DND-41 (cell line): ENCODE data around the gene DTWD2.
"Not testable (repeated sequence)": the region's sequence is repeated elsewhere in the genome, so short reads cannot be mapped to it uniquely, and the experiment has no call there.

Experiments
- ATAC-seq: fragments of 200-7000 bp; cut with Tn5 transposase; 3 replicates; pipeline ENCODE4 v1.9.1; 2021; ENCODE audit warnings: low read depth; ENCODE audit not compliant: insufficient read depth
- DNase-seq: peaks from one replicate; pipeline ENCODE4 v3.0.0-alpha.2; 2020
- H2AFZ ChIP-seq: 2 replicates; pipeline ENCODE4 v1.6.0; 2012; ENCODE audit warnings: low read depth, low read length
- H3K27ac ChIP-seq: 2 replicates; pipeline ENCODE4 v1.5.1; 2012; ENCODE audit warnings: low read length, inconsistent platforms
- H3K27me3 ChIP-seq: fragments of 200-600 bp; sonication (generic); 2 replicates; pipeline ENCODE4 v1.6.0; 2012; ENCODE audit warnings: low read length, mild to moderate bottlenecking, inconsistent platforms; ENCODE audit not compliant: insufficient read depth, poor library complexity
- H3K36me3 ChIP-seq: 2 replicates; pipeline ENCODE4 v1.5.1; 2012; ENCODE audit warnings: low read length, inconsistent platforms; ENCODE audit not compliant: insufficient read depth
- H3K4me1 ChIP-seq: 2 replicates; pipeline ENCODE4 v1.5.1; 2012; ENCODE audit warnings: mild to moderate bottlenecking, low read length; ENCODE audit not compliant: insufficient read depth
- H3K4me2 ChIP-seq: 2 replicates; pipeline ENCODE4 v1.6.0; 2012; ENCODE audit warnings: mild to moderate bottlenecking, moderate library complexity, low read length, inconsistent platforms; ENCODE audit not compliant: insufficient read depth
- H3K4me3 ChIP-seq, 2 experiments: fragments of 200-600 bp in 1 of 2; shearing (Covaris generic) in 1 of 2; 2 replicates each; pipeline ENCODE4 v1.5.1; 2012 to 2016; ENCODE audit warnings: inconsistent platforms in 2 of 2, low read length in 2 of 2, mild to moderate bottlenecking in 2 of 2, low read depth in 1 of 2, moderate library complexity in 1 of 2
- H3K79me2 ChIP-seq: 2 replicates; pipeline ENCODE4 v1.6.0; 2012; ENCODE audit warnings: low read length, inconsistent platforms; ENCODE audit not compliant: insufficient read depth
- H3K9ac ChIP-seq: 2 replicates; pipeline ENCODE4 v1.6.0; 2012; ENCODE audit warnings: low read depth, mild to moderate bottlenecking, inconsistent platforms, low read length, moderate library complexity
- H3K9me3 ChIP-seq: 2 replicates; pipeline ENCODE4 v1.5.1; 2012; ENCODE audit warnings: low read length, moderate library complexity, mild to moderate bottlenecking, inconsistent platforms; ENCODE audit not compliant: insufficient read depth, severe bottlenecking
- H4K20me1 ChIP-seq: 2 replicates; pipeline ENCODE4 v1.6.0; 2012; ENCODE audit warnings: low read length; ENCODE audit not compliant: insufficient read depth
- EZH2 ChIP-seq: IDR thresholded peaks from 3 replicates; pipeline ENCODE4 v1.6.1; 2012; ENCODE audit warnings: borderline replicate concordance, low read depth, mild to moderate bottlenecking, moderate library complexity, low read length, inconsistent platforms; ENCODE audit not compliant: severe bottlenecking
- TF ChIP-seq, protein P1 (sequence below): IDR thresholded peaks from 2 replicates; pipeline ENCODE4 v1.5.1; 2012; ENCODE audit warnings: borderline replicate concordance, low read length, moderate library complexity, mild to moderate bottlenecking; ENCODE audit not compliant: poor library complexity, severe bottlenecking; ENCODE audit errors: extremely low read depth

DTWD2 gene

DNA sequence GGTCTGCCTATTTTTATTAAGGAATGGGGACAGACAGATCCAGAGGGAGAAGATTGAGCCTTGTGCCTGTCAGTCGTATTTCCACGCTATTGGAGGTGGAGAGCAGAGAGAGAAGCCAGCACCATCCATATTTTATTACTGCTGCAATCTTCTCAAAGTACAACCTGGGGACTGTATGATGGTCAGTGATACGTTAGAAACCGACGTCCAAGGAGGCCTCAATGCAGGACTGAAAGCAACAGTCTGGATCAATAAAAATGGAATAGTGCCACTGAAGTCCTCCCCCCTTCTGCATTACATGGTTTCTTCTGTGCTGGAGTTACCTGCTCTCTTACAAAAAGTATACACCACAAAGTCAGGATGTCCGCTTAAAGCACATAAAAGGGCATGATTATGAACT is 21.9 kb upstream of the DTWD2 start:
- H3K36me3 ChIP-seq, result no peaks in the 10 kb centered on the region
- no peak overlapping the region for H2AFZ ChIP-seq
- H4K20me1 ChIP-seq, result no peaks in the 10 kb centered on the region
- TF ChIP-seq EZH2, result no peak
- TF ChIP-seq, protein P1, sequence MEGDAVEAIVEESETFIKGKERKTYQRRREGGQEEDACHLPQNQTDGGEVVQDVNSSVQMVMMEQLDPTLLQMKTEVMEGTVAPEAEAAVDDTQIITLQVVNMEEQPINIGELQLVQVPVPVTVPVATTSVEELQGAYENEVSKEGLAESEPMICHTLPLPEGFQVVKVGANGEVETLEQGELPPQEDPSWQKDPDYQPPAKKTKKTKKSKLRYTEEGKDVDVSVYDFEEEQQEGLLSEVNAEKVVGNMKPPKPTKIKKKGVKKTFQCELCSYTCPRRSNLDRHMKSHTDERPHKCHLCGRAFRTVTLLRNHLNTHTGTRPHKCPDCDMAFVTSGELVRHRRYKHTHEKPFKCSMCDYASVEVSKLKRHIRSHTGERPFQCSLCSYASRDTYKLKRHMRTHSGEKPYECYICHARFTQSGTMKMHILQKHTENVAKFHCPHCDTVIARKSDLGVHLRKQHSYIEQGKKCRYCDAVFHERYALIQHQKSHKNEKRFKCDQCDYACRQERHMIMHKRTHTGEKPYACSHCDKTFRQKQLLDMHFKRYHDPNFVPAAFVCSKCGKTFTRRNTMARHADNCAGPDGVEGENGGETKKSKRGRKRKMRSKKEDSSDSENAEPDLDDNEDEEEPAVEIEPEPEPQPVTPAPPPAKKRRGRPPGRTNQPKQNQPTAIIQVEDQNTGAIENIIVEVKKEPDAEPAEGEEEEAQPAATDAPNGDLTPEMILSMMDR, result no peak
- no peak overlapping the region for H3K9ac ChIP-seq
- no peak for ATAC-seq
- no peaks in the 10 kb centered on the region for H3K27me3 ChIP-seq
- no peaks in the 10 kb centered on the region for H3K9me3 ChIP-seq
- H3K4me1 ChIP-seq, result no peaks in the 10 kb centered on the region
- H3K27ac ChIP-seq, result no peak overlapping the region
- no peak overlapping the region for H3K4me2 ChIP-seq
- no peak for DNase-seq
- no peak overlapping the region for H3K4me3 ChIP-seq
- H3K79me2 ChIP-seq, result no peaks in the 10 kb centered on the region

DNA sequence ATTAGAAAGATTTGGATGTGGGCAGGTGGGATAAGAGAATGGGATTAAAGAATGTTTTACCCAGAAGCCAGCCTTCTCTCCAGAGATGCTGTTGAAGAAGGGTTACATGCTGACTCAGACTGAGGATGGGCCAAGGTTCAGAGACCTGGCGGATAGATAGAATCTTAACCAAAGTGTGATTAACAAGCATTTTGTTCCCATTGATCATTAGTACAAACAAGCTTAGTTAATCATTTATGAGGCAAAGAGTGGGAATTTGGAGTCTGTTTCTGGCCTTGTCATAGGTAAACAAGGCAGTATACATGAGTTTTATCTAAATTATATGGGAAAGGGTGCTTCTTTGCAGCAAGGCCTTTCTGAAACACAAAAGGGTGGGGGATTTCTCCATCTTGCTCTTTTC is 20.8 kb upstream of the DTWD2 start:
- DNase-seq (no peak), ATAC-seq (no peak)
- Histone ChIP-seq H3K27me3 (no peaks in the 10 kb centered on the region), H3K4me3 (no peak overlapping the region), H2AFZ (no peak overlapping the region), H3K9ac (no peak overlapping the region), H3K4me1 (no peaks in the 10 kb centered on the region), H4K20me1 (no peaks in the 10 kb centered on the region), H3K9me3 (no peaks in the 10 kb centered on the region), H3K27ac (no peak overlapping the region), H3K4me2 (no peak overlapping the region), H3K79me2 (no peaks in the 10 kb centered on the region), H3K36me3 (no peaks in the 10 kb centered on the region)
- no peak for TF ChIP-seq EZH2
- TF ChIP-seq, protein P1, result no peak

- H3K4me3 ChIP-seq, result no peak overlapping the region
- no peak overlapping the region for H3K4me2 ChIP-seq
- H3K36me3 ChIP-seq, result no peaks in the 10 kb centered on the region
- DNase-seq (no peak), ATAC-seq (no peak)
- no peaks in the 10 kb centered on the region for H4K20me1 ChIP-seq
- H3K4me1 ChIP-seq, result no peaks in the 10 kb centered on the region
- no peaks in the 10 kb centered on the region for H3K79me2 ChIP-seq
- H3K9ac ChIP-seq, result no peak overlapping the region
- no peaks in the 10 kb centered on the region for H3K27me3 ChIP-seq
- no peak overlapping the region for H3K27ac ChIP-seq
- H3K9me3 ChIP-seq, result peaks cover 30% of the 10 kb centered on the region
- TF ChIP-seq, protein P1, result no peak
- TF ChIP-seq EZH2, result no peak
- H2AFZ ChIP-seq, result no peak overlapping the region
Measured at GRCh38 chr5:118999696-119000095, 11.3 kb upstream of the DTWD2 start.

- not testable (repeated sequence) for H3K4me1 ChIP-seq, H2AFZ ChIP-seq, H4K20me1 ChIP-seq, ATAC-seq, H3K4me3 ChIP-seq, H3K4me2 ChIP-seq, H3K79me2 ChIP-seq, H3K36me3 ChIP-seq, H3K27me3 ChIP-seq, H3K27ac ChIP-seq, H3K9ac ChIP-seq, DNase-seq
- peaks cover 30% of the 10 kb centered on the region for H3K9me3 ChIP-seq
Measured at GRCh38 chr5:118998861-118999260, 10.5 kb upstream of the DTWD2 start.
